ENCODE measurements around the gene SORCS3. TPM values are rescaled to one million over a fixed set of nuclear protein-coding genes. Genes with fewer than 3 reads are reported as not detected.

The SORCS3 gene
- total RNA-seq, 1 donor from 2014 or later, result 0.26 TPM

DNA sequence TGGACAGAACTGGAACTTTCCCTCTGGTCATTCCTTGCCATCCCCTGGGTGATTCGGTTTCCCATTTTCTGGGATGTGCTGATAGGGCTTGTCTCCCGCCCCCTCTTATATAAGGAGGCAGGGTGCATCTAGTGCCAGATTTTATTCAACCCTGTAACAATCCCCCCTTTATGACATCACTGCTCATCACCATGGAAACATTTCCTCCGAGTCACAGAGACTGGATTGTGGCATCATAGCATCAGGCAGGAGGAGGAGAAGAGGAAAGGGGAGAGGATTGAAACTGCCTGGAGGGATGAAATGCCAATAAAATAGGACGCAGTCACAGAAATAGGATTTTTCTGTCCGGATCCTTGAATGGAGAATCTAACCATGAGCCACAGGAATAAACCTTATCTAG, 25.0 kb downstream of the SORCS3 start:
- Histone ChIP-seq H3K9ac (no peak overlapping the region), H3K4me1 (peaks cover 14% of the 10 kb centered on the region), H4K20me1 (ENCODE audit: low read depth) (no peaks in the 10 kb centered on the region), H3K4me2 (no peak overlapping the region), H3K79me2 (ENCODE audit: low read depth) (no peaks in the 10 kb centered on the region), H3K9me3 (ENCODE audit: low read depth) (peaks cover 9% of the 10 kb centered on the region), H3K36me3 (no peaks in the 10 kb centered on the region), H3K27me3 (no peaks in the 10 kb centered on the region), H3K4me3 (no peak overlapping the region), H2AFZ (replicated peaks) (no peak overlapping the region), H3F3A (ENCODE audit: low read depth) (no peaks in the 10 kb centered on the region), H3K27ac (no peak overlapping the region)
- Mint-ChIP-seq H3K4me1 (peaks cover 32% of the 10 kb centered on the region), H3K4me3 (no peak overlapping the region), H3K27ac (no peak overlapping the region), H3K27me3 (ENCODE audit: insufficient read depth, low read depth) (no peaks in the 10 kb centered on the region), H3K36me3 (no peaks in the 10 kb centered on the region), H3K9me3 (peaks cover 6% of the 10 kb centered on the region)
- TF ChIP-seq, protein P1, sequence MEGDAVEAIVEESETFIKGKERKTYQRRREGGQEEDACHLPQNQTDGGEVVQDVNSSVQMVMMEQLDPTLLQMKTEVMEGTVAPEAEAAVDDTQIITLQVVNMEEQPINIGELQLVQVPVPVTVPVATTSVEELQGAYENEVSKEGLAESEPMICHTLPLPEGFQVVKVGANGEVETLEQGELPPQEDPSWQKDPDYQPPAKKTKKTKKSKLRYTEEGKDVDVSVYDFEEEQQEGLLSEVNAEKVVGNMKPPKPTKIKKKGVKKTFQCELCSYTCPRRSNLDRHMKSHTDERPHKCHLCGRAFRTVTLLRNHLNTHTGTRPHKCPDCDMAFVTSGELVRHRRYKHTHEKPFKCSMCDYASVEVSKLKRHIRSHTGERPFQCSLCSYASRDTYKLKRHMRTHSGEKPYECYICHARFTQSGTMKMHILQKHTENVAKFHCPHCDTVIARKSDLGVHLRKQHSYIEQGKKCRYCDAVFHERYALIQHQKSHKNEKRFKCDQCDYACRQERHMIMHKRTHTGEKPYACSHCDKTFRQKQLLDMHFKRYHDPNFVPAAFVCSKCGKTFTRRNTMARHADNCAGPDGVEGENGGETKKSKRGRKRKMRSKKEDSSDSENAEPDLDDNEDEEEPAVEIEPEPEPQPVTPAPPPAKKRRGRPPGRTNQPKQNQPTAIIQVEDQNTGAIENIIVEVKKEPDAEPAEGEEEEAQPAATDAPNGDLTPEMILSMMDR (IDR thresholded peaks at IDR 0.05), result no peak
- TF ChIP-seq EZH2phosphoT487 (IDR thresholded peaks at IDR 0.05) (no peak), EZH2 (IDR thresholded peaks at IDR 0.05) (no peak)
- no peak for DNase-seq (ENCODE audit: low spot score)

DNA sequence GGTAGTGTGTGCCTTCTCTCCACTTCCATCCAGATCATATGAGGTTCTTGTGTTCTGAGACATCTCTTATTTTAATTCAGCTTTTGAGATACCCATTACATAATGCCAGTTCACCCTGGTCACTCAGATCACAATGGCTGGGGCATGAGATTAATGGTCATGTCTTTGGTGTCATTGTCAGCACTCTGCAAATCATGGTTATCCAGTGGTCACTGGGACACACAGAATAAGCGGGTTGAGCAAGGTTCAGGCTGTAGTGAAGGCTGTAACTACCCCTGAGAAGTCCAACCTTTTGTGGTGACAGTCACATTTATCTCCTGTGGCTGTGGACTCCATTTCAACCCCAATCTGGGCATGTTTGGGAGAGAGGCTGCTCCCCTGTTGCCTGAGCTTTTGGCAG, 35.8 kb downstream of the SORCS3 start:
- no peaks in the 10 kb centered on the region for H3K9me3 ChIP-seq (ENCODE audit: low read depth)
- Mint-ChIP-seq H3K4me1 (peaks cover 9% of the 10 kb centered on the region), H3K27me3 (ENCODE audit: insufficient read depth, low read depth) (no peaks in the 10 kb centered on the region), H3K36me3 (no peaks in the 10 kb centered on the region), H3K9me3 (peaks cover 6% of the 10 kb centered on the region), H3K4me3 (no peak overlapping the region), H3K27ac (no peak overlapping the region)
- no peak overlapping the region for H3K4me3 ChIP-seq
- TF ChIP-seq EZH2phosphoT487 (IDR thresholded peaks at IDR 0.05) (no peak), EZH2 (IDR thresholded peaks at IDR 0.05) (no peak)
- TF ChIP-seq, protein P1 (IDR thresholded peaks at IDR 0.05), result no peak
- H3K9ac ChIP-seq, result no peak overlapping the region
- H3K4me2 ChIP-seq, result no peak overlapping the region
- H3K36me3 ChIP-seq, result no peaks in the 10 kb centered on the region
- H3K79me2 ChIP-seq (ENCODE audit: low read depth), result no peaks in the 10 kb centered on the region
- no peak overlapping the region for H2AFZ ChIP-seq (replicated peaks)
- no peaks in the 10 kb centered on the region for H3F3A ChIP-seq (ENCODE audit: low read depth)
- no peak overlapping the region for H3K27ac ChIP-seq
- no peak for DNase-seq (ENCODE audit: low spot score)
- no peaks in the 10 kb centered on the region for H4K20me1 ChIP-seq (ENCODE audit: low read depth)
- H3K27me3 ChIP-seq, result peaks cover 8% of the 10 kb centered on the region
- no peaks in the 10 kb centered on the region for H3K4me1 ChIP-seq

DNA sequence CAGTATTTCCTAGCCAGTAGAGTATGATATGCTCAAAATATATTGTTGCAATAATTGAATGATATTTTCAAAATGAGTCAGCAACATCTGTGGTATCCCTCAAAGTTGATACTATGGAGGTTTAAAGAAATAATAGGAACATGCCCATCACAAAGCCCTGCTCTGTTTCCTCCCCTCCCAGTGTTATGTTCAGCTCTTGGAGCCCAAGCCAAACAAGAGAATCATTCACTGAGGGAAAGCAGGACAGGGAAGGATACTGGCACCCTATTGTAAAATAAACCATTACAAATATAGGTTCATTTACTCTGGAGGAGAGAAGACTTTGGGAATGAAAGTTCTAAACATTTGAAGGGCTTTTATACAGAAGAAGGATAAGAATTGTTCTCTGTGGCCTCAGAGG, 37.6 kb downstream of the SORCS3 start:
- no peak overlapping the region for H3K27ac ChIP-seq
- Mint-ChIP-seq H3K4me1 (peaks cover 10% of the 10 kb centered on the region), H3K36me3 (no peaks in the 10 kb centered on the region), H3K9me3 (peaks cover 2% of the 10 kb centered on the region), H3K4me3 (no peak overlapping the region), H3K27me3 (ENCODE audit: insufficient read depth, low read depth) (no peaks in the 10 kb centered on the region), H3K27ac (no peak overlapping the region)
- H3K79me2 ChIP-seq (ENCODE audit: low read depth), result no peaks in the 10 kb centered on the region
- H3K4me3 ChIP-seq, result no peak overlapping the region
- H3K9me3 ChIP-seq (ENCODE audit: low read depth), result no peaks in the 10 kb centered on the region
- TF ChIP-seq EZH2 (IDR thresholded peaks at IDR 0.05) (no peak), EZH2phosphoT487 (IDR thresholded peaks at IDR 0.05) (no peak)
- TF ChIP-seq, protein P1 (IDR thresholded peaks at IDR 0.05), result no peak
- no peaks in the 10 kb centered on the region for H3K36me3 ChIP-seq
- peaks cover 11% of the 10 kb centered on the region for H3K27me3 ChIP-seq
- no peaks in the 10 kb centered on the region for H4K20me1 ChIP-seq (ENCODE audit: low read depth)
- no peak for DNase-seq (ENCODE audit: low spot score)
- H3K4me1 ChIP-seq, result no peaks in the 10 kb centered on the region
- H3K4me2 ChIP-seq, result no peak overlapping the region
- H3K9ac ChIP-seq, result no peak overlapping the region
- no peaks in the 10 kb centered on the region for H3F3A ChIP-seq (ENCODE audit: low read depth)
- no peak overlapping the region for H2AFZ ChIP-seq (replicated peaks)

Data from neural progenitor cell (in vitro differentiated cells).